Body of pancreas (tissue), 4 donors: ENCODE measurements around the gene SMIM36.

ENCODE experiments used
- POLR2A ChIP-seq, 3 donors: fragments of 450-650 bp; IDR thresholded peaks; one replicate each; pipeline ENCODE4 v1.6.1; 2016; ENCODE audit warnings: antibody characterized with exemption in 3 of 3, mild to moderate bottlenecking in 2 of 3
- TF ChIP-seq, protein P1 (sequence below), 7 experiments: fragments of 450-650 bp in 4 of 7; fragments of 200-600 bp in 3 of 7; sonication (generic) in 3 of 7; IDR thresholded peaks; one replicate each; pipeline ENCODE4 v1.5.1; 2016 to 2019; ENCODE audit warnings: antibody characterized with exemption in 7 of 7

DNA sequence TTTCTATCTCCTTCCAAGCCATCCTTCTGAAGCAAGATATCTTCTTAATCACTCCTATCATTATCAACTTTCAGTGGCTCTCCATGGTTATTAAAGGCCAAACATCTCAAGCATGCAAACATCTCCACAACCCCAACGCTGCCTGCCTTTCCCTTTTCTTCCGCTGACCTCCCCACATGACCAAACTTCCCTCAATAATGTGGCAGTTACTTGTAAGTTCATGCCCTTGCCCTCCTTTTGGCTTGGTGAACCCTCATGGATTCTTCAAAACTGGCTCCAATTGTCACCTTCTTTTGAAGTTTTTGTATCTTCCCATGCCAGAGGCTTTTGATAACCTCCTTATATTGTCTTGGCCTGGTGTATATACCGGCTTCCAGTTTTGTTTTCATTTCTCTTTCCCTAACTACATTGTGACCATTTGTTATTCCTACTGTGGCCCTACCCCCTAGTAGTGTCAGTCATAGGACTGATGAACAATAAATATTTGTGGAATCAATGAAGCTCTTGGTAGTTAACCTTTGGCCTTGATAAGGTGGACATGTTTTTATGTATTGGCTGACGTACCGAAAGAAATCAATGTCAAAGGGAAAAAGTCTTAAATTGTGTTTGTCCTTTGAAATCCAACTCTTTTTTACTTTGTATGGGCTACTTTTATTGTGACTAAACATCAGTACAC is 19.9 kb upstream of the SMIM36 start:
- TF ChIP-seq, protein P1, sequence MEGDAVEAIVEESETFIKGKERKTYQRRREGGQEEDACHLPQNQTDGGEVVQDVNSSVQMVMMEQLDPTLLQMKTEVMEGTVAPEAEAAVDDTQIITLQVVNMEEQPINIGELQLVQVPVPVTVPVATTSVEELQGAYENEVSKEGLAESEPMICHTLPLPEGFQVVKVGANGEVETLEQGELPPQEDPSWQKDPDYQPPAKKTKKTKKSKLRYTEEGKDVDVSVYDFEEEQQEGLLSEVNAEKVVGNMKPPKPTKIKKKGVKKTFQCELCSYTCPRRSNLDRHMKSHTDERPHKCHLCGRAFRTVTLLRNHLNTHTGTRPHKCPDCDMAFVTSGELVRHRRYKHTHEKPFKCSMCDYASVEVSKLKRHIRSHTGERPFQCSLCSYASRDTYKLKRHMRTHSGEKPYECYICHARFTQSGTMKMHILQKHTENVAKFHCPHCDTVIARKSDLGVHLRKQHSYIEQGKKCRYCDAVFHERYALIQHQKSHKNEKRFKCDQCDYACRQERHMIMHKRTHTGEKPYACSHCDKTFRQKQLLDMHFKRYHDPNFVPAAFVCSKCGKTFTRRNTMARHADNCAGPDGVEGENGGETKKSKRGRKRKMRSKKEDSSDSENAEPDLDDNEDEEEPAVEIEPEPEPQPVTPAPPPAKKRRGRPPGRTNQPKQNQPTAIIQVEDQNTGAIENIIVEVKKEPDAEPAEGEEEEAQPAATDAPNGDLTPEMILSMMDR (IDR thresholded peaks at IDR 0.05): no peak
- no peak for TF ChIP-seq POLR2A (IDR thresholded peaks at IDR 0.05)
